NB4 (cell line): ENCODE measurements around the gene HLA-DPB1.

Experiments used
- CTCF ChIP-seq: IDR thresholded peaks from one replicate; pipeline ENCODE4 v1.5.1; 2012; ENCODE audit warnings: low read depth, low read length
- POLR2A ChIP-seq: IDR thresholded peaks from 2 replicates; pipeline ENCODE4 v1.6.1; 2011; ENCODE audit warnings: mild to moderate bottlenecking; ENCODE audit not compliant: insufficient read length; ENCODE audit errors: extremely low read depth

DNA sequence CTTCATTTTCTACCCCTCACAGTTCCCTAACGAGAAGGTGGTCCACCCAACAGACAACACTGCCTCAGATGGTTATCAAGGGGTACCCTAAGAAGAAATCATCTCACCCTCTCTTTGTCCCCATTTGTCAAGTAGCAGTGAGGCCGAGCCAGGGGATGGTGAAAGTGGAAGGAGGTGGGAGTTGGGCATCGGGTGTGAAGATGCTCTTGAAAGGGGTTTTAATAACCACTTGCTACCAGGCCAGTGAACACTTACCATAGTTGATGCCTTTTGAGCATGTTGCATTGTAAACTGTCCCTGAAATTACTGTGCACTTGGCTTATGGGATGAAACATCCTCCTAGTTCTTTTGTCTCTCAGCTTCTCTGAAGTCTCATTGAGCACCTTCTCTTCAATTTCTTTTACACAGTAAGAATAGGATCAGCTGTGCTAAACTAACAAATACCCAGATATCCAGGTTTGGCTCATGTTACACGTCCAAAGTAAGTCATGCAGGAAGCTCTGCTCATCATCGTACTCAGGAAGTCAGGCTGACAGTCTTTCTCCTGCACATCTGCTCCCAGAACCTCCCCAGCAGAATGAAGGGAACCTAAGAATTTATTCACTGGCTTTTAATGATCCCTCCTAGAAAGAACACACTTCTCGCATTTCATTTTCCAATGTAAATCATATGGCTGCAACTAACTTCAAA, 13.3 kb downstream of the HLA-DPB1 start:
- TF ChIP-seq CTCF: no peak
- no peak for TF ChIP-seq POLR2A
